Neuronal stem cell (in vitro differentiated cells): ENCODE measurements around the gene GNB4.

Experiments
- DNase-seq: peaks from one replicate; pipeline ENCODE4 v3.0.0-alpha.2; 2013; ENCODE audit warnings: low spot score
- H2AFZ ChIP-seq: one replicate; pipeline ENCODE4 v1.6.1; 2013; ENCODE audit warnings: mild to moderate bottlenecking, low read length, inconsistent platforms
- H2AK5ac ChIP-seq: 2 replicates; pipeline ENCODE4 v1.6.1; 2013; ENCODE audit warnings: low read depth, mild to moderate bottlenecking, inconsistent platforms, low read length, moderate library complexity, mixed read lengths
- H2BK120ac ChIP-seq: 2 replicates; pipeline ENCODE4 v1.6.1; 2013; ENCODE audit warnings: low read depth, mild to moderate bottlenecking, inconsistent platforms, low read length, moderate library complexity, mixed read lengths
- H2BK12ac ChIP-seq: one replicate; pipeline ENCODE4 v1.6.1; 2013; ENCODE audit warnings: low read length, inconsistent platforms
- H2BK15ac ChIP-seq: 2 replicates; pipeline ENCODE4 v1.6.1; 2013; ENCODE audit warnings: mild to moderate bottlenecking, low read length, inconsistent platforms, mixed read lengths
- H2BK5ac ChIP-seq: one replicate; pipeline ENCODE4 v1.6.1; 2013; ENCODE audit warnings: inconsistent platforms, mild to moderate bottlenecking, low read length, moderate library complexity
- H3K14ac ChIP-seq: one replicate; pipeline ENCODE4 v1.6.1; 2013; ENCODE audit warnings: low read length, inconsistent platforms
- H3K18ac ChIP-seq: 2 replicates; pipeline ENCODE4 v1.6.1; 2013; ENCODE audit warnings: low read length, inconsistent platforms
- H3K23ac ChIP-seq: 2 replicates; pipeline ENCODE4 v1.6.1; 2013; ENCODE audit warnings: low read depth, mild to moderate bottlenecking, mixed read lengths, low read length, inconsistent platforms; ENCODE audit not compliant: poor library complexity
- H3K27ac ChIP-seq: replicated peaks from 3 replicates; pipeline ENCODE4 v1.5.1; 2013; ENCODE audit warnings: low read length, inconsistent platforms
- H3K27me3 ChIP-seq, 3 experiments: 2 replicates each; pipeline ENCODE4 v1.6.1; 2013; ENCODE audit warnings: low read length in 3 of 3, mild to moderate bottlenecking in 2 of 3, inconsistent platforms in 1 of 3, low read depth in 1 of 3, mixed read lengths in 1 of 3, moderate library complexity in 1 of 3; ENCODE audit not compliant: control insufficient read depth in 3 of 3, insufficient read depth in 3 of 3
- H3K36me3 ChIP-seq, 2 donors: replicated peaks in 1 of 2; 2 replicates each; pipeline ENCODE4 v1.6.1; 2013; ENCODE audit warnings: low read length in 2 of 2; ENCODE audit not compliant: control insufficient read depth in 2 of 2, insufficient read depth in 2 of 2
- H3K4ac ChIP-seq: 2 replicates; pipeline ENCODE4 v1.6.1; 2013; ENCODE audit warnings: inconsistent platforms, mild to moderate bottlenecking, low read length, moderate library complexity
- H3K4me1 ChIP-seq, 2 donors: 1 replicate in 1 of 2; 2 replicates in 1 of 2; pipeline ENCODE4 v1.6.1; 2013; ENCODE audit warnings: low read length in 2 of 2, low read depth in 1 of 2; ENCODE audit not compliant: control insufficient read depth in 2 of 2, insufficient read depth in 1 of 2
- H3K4me2 ChIP-seq: one replicate; pipeline ENCODE4 v1.6.1; 2013; ENCODE audit warnings: mild to moderate bottlenecking, low read length, inconsistent platforms; ENCODE audit not compliant: insufficient read depth, poor library complexity, severe bottlenecking
- H3K4me3 ChIP-seq, 2 donors: 2 replicates each; pipeline ENCODE4 v1.5.1; 2013; ENCODE audit warnings: low read length in 2 of 2, mild to moderate bottlenecking in 2 of 2, inconsistent platforms in 1 of 2, moderate library complexity in 1 of 2
- H3K79me1 ChIP-seq: one replicate; pipeline ENCODE4 v1.6.1; 2013; ENCODE audit warnings: low read depth, mild to moderate bottlenecking, inconsistent platforms, low read length, moderate library complexity
- H3K9ac ChIP-seq: one replicate; pipeline ENCODE4 v1.6.1; 2013; ENCODE audit warnings: mild to moderate bottlenecking, low read depth, low read length, inconsistent platforms; ENCODE audit not compliant: poor library complexity
- H3K9me3 ChIP-seq, 2 donors: replicated peaks in 1 of 2; 2 replicates each; pipeline versions ENCODE3 to v1.6.1; 2013; ENCODE audit warnings: low read length in 2 of 2, mild to moderate bottlenecking in 2 of 2, inconsistent platforms in 1 of 2, low read depth in 1 of 2, mixed read lengths in 1 of 2, moderate library complexity in 1 of 2; ENCODE audit not compliant: control insufficient read depth in 2 of 2, insufficient read depth in 1 of 2
- H4K8ac ChIP-seq: one replicate; pipeline ENCODE4 v1.6.1; 2013; ENCODE audit warnings: low read depth, mild to moderate bottlenecking, inconsistent platforms, low read length, moderate library complexity
- H4K91ac ChIP-seq: one replicate; pipeline ENCODE4 v1.6.1; 2013; ENCODE audit warnings: low read length, low read depth, mild to moderate bottlenecking, inconsistent platforms; ENCODE audit not compliant: poor library complexity
- WGBS, 2 donors: extraction: QIAGEN DNeasy Blood & Tissue Kit; methylation state at CpG; one replicate each; pipeline ENCODE4 v1.1.7; 2013; ENCODE audit warnings: missing lambda C conversion rate in 2 of 2, mixed read lengths in 1 of 2; ENCODE audit not compliant: insufficient read length in 2 of 2, insufficient replicate concordance in 1 of 2; ENCODE audit errors: extremely low coverage in 2 of 2; 5-methylcytosine and 5-hydroxymethylcytosine counted together

The GNB4 gene

GRCh38 chr3:179425075-179425474 lies 26.2 kb downstream of the GNB4 start:
- Histone ChIP-seq H2BK15ac (no peak overlapping the region), H2BK5ac (no peak overlapping the region), H3K4ac (no peak overlapping the region), H3K79me1 (no peaks in the 10 kb centered on the region), H2AK5ac (no peak overlapping the region), H4K8ac (no peak overlapping the region), H3K27me3 (no peaks in the 10 kb centered on the region), H3K23ac (no peak overlapping the region), H3K27ac (no peak overlapping the region), H3K4me3 (no peak overlapping the region), H3K4me2 (no peak overlapping the region), H3K14ac (no peak overlapping the region), H3K9ac (no peak overlapping the region), H2BK120ac (no peak overlapping the region), H3K9me3 (no peaks in the 10 kb centered on the region), H3K36me3 (peaks cover 0 to 60% of the 10 kb centered on the region in 2 donors), H2BK12ac (no peak overlapping the region), H2AFZ (no peak overlapping the region), H3K18ac (no peak overlapping the region), H3K4me1 (no peaks in the 10 kb centered on the region), H4K91ac (no peak overlapping the region)
- no peak for DNase-seq
- WGBS, 2 donors, result no CpG with 5 or more reads among the region's 6 CpGs

- Histone ChIP-seq H3K9me3 (peaks cover 0 to 2% of the 10 kb centered on the region in 2 donors), H3K4ac (no peak overlapping the region), H3K14ac (no peak overlapping the region), H3K27me3 (no peaks in the 10 kb centered on the region), H3K27ac (no peak overlapping the region), H2BK120ac (no peak overlapping the region), H3K23ac (no peak overlapping the region), H3K9ac (no peak overlapping the region), H3K4me2 (no peak overlapping the region), H2AK5ac (no peak overlapping the region), H2BK12ac (no peak overlapping the region), H3K18ac (no peak overlapping the region), H3K4me1 (no peaks in the 10 kb centered on the region), H3K79me1 (no peaks in the 10 kb centered on the region), H2AFZ (no peak overlapping the region), H2BK5ac (no peak overlapping the region), H2BK15ac (no peak overlapping the region), H4K8ac (no peak overlapping the region), H4K91ac (no peak overlapping the region), H3K4me3 (no peak overlapping the region), H3K36me3 (peaks cover 2 to 87% of the 10 kb centered on the region in 2 donors)
- no CpG with 5 or more reads among the region's 2 CpGs for WGBS, 2 donors
- DNase-seq, result no peak
These were observed 29.8 kb downstream of the GNB4 start for GRCh38 chr3:179421500-179421899.

- no peak overlapping the region for H3K4ac ChIP-seq
- no peak overlapping the region for H2BK120ac ChIP-seq
- H2BK15ac ChIP-seq, result no peak overlapping the region
- H3K27ac ChIP-seq, result no peak overlapping the region
- no peak overlapping the region for H3K4me2 ChIP-seq
- peak overlapping the region in 1 of 2 donors; percentile 23 for H3K4me3 ChIP-seq
- peaks cover 0 to 2% of the 10 kb centered on the region in 2 donors for H3K9me3 ChIP-seq
- H2AK5ac ChIP-seq, result no peak overlapping the region
- H3K14ac ChIP-seq, result no peak overlapping the region
- no peaks in the 10 kb centered on the region for H3K27me3 ChIP-seq
- H3K4me1 ChIP-seq, result no peaks in the 10 kb centered on the region
- no peak overlapping the region for H4K8ac ChIP-seq
- H3K18ac ChIP-seq, result no peak overlapping the region
- H2BK5ac ChIP-seq, result no peak overlapping the region
- no CpG with 5 or more reads among the region's 3 CpGs for WGBS, 2 donors
- H4K91ac ChIP-seq, result no peak overlapping the region
- no peak for DNase-seq
- no peak overlapping the region for H3K9ac ChIP-seq
- H2AFZ ChIP-seq, result no peak overlapping the region
- H3K79me1 ChIP-seq, result no peaks in the 10 kb centered on the region
- H3K23ac ChIP-seq, result no peak overlapping the region
- peaks cover 2 to 87% of the 10 kb centered on the region in 2 donors for H3K36me3 ChIP-seq
- H2BK12ac ChIP-seq, result no peak overlapping the region
These were observed 32.7 kb downstream of the GNB4 start for GRCh38 chr3:179418610-179419009.

DNA sequence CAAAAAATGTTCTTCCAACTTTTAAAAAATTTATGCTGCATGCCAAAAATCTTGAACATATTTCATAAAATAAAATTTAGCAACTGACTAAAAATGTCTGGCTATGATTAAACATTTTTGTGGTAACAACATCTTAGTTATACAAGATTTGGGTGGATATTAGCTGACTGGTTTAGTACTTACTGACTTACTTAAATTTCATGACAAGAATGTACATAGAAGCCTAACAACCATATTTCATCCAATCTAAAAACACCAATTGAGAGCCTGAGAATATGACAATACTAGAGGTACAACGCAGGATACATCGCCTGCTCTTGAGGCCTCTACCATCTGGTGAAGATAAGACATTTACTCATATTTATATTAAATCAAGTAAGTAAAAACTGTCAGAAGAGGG lies 34.6 kb downstream of the GNB4 start:
- H2AFZ ChIP-seq, result no peak overlapping the region
- no peak overlapping the region for H2BK12ac ChIP-seq
- H2BK5ac ChIP-seq, result no peak overlapping the region
- no peaks in the 10 kb centered on the region for H3K27me3 ChIP-seq
- H2BK15ac ChIP-seq, result no peak overlapping the region
- no peak overlapping the region for H3K27ac ChIP-seq
- H3K14ac ChIP-seq, result no peak overlapping the region
- no peaks in the 10 kb centered on the region for H3K79me1 ChIP-seq
- H3K9me3 ChIP-seq, result peaks cover 0 to 2% of the 10 kb centered on the region in 2 donors
- H3K9ac ChIP-seq, result no peak overlapping the region
- H3K4me1 ChIP-seq, result no peaks in the 10 kb centered on the region
- no peak overlapping the region for H3K4me2 ChIP-seq
- no peak overlapping the region for H2BK120ac ChIP-seq
- peaks cover 2 to 87% of the 10 kb centered on the region in 2 donors for H3K36me3 ChIP-seq
- H4K8ac ChIP-seq, result no peak overlapping the region
- no peak overlapping the region for H4K91ac ChIP-seq
- no peak overlapping the region for H3K23ac ChIP-seq
- no peak for DNase-seq
- WGBS, 2 donors, result no CpG with 5 or more reads among the region's 2 CpGs
- no peak overlapping the region for H3K18ac ChIP-seq
- H3K4ac ChIP-seq, result no peak overlapping the region
- no peak overlapping the region for H2AK5ac ChIP-seq
- no peak overlapping the region for H3K4me3 ChIP-seq
